GM23338 (cell line): ENCODE results near the gene SEMA4D. TPM values are rescaled to one million over a fixed set of nuclear protein-coding genes. Genes with fewer than 3 reads are reported as not detected.

ENCODE experiments used
- ATAC-seq: fragments of 200-7000 bp; cut with Tn5 transposase; 3 replicates; pipeline ENCODE4 v1.9.1; 2020
- DNase-seq: peaks from one replicate; pipeline ENCODE4 v3.0.0-alpha.2; 2015; ENCODE audit warnings: low spot score
- H2AFZ ChIP-seq: fragments of 200-600 bp; sonication (generic); 2 replicates; pipeline ENCODE4 v1.8.0; 2016; ENCODE audit warnings: antibody characterized with exemption, mild to moderate bottlenecking, moderate library complexity
- H3F3A ChIP-seq: fragments of 200-600 bp; sonication (generic); replicated peaks from 2 replicates; pipeline ENCODE4 v1.8.0; 2017; ENCODE audit warnings: antibody characterized with exemption, mixed run types, low read depth
- H3K27ac ChIP-seq: fragments of 200-600 bp; sonication (generic); 2 replicates; pipeline ENCODE4 v1.6.1; 2016; ENCODE audit warnings: low read depth
- H3K27me3 ChIP-seq: fragments of 200-600 bp; sonication (generic); 2 replicates; pipeline ENCODE4 v1.8.0; 2016; ENCODE audit warnings: mild to moderate bottlenecking, mixed run types, moderate library complexity; ENCODE audit not compliant: insufficient read depth
- H3K36me3 ChIP-seq: fragments of 200-600 bp; sonication (generic); 2 replicates; pipeline ENCODE4 v1.8.0; 2016; ENCODE audit warnings: mild to moderate bottlenecking; ENCODE audit not compliant: insufficient read depth
- H3K4me1 ChIP-seq: fragments of 200-600 bp; sonication (generic); 2 replicates; pipeline ENCODE4 v1.8.0; 2016; ENCODE audit warnings: mild to moderate bottlenecking, moderate library complexity; ENCODE audit not compliant: insufficient read depth
- H3K4me2 ChIP-seq: fragments of 200-600 bp; sonication (generic); 2 replicates; pipeline ENCODE4 v1.7.1; 2017; ENCODE audit warnings: mixed run types
- H3K4me3 ChIP-seq: fragments of 200-600 bp; sonication (generic); 2 replicates; pipeline ENCODE4 v1.6.1; 2016; ENCODE audit warnings: mixed run types
- H3K79me2 ChIP-seq: fragments of 200-600 bp; sonication (generic); replicated peaks from 2 replicates; pipeline ENCODE4 v1.8.0; 2017; ENCODE audit warnings: mild to moderate bottlenecking; ENCODE audit not compliant: insufficient read depth
- H3K9me2 ChIP-seq: fragments of 200-600 bp; sonication (generic); 2 replicates; pipeline ENCODE4 v1.8.0; 2017; ENCODE audit not compliant: insufficient read depth
- H4K20me1 ChIP-seq: fragments of 200-600 bp; sonication (generic); replicated peaks from 2 replicates; pipeline ENCODE4 v1.8.0; 2017; ENCODE audit warnings: mild to moderate bottlenecking; ENCODE audit not compliant: insufficient read depth
- H3K27ac Mint-ChIP-seq: 2 replicates; pipeline ENCODE4 v1.8.0; 2020; ENCODE audit warnings: inconsistent platforms, mild to moderate bottlenecking, moderate library complexity, mixed read lengths
- H3K27me3 Mint-ChIP-seq: 3 replicates; pipeline ENCODE4 v1.8.0; 2022; ENCODE audit warnings: low read depth, mild to moderate bottlenecking, moderate library complexity, mixed read lengths, inconsistent platforms; ENCODE audit not compliant: insufficient read depth, poor library complexity
- H3K36me3 Mint-ChIP-seq: 3 replicates; pipeline ENCODE4 v1.8.0; 2021; ENCODE audit warnings: low read depth, mild to moderate bottlenecking, inconsistent platforms, moderate library complexity, mixed read lengths
- H3K4me1 Mint-ChIP-seq: 3 replicates; pipeline ENCODE4 v1.8.0; 2020; ENCODE audit warnings: mild to moderate bottlenecking, inconsistent platforms, mixed read lengths
- H3K4me3 Mint-ChIP-seq: 3 replicates; pipeline ENCODE4 v1.8.0; 2021; ENCODE audit warnings: moderate library complexity, mild to moderate bottlenecking, inconsistent platforms, mixed read lengths
- H3K9me3 Mint-ChIP-seq: 3 replicates; pipeline ENCODE4 v1.8.0; 2020; ENCODE audit warnings: moderate library complexity, mild to moderate bottlenecking, inconsistent platforms, mixed read lengths
- CREB1 ChIP-seq: fragments of 250-450 bp; sonication (Bioruptor Pico); IDR thresholded peaks from 2 replicates; pipeline ENCODE4 v1.5.0; 2020; ENCODE audit warnings: low read depth, mild to moderate bottlenecking, moderate library complexity
- JUNB ChIP-seq: IDR thresholded peaks from one replicate; pipeline ENCODE4 v1.6.1; 2016; ENCODE audit warnings: antibody characterized with exemption; ENCODE audit not compliant: unreplicated experiment
- POLR2AphosphoS5 ChIP-seq: IDR thresholded peaks from 2 replicates; pipeline ENCODE4 v1.6.1; 2016; ENCODE audit warnings: antibody characterized with exemption, low read depth
- ZNF114 ChIP-seq: fragments of 250-450 bp; sonication (Bioruptor Pico); IDR thresholded peaks from 2 replicates; pipeline ENCODE4 v1.5.0; 2020; ENCODE audit warnings: mild to moderate bottlenecking, moderate library complexity
- ZNF331 ChIP-seq: fragments of 250-450 bp; sonication (Bioruptor Pico); IDR thresholded peaks from 2 replicates; pipeline ENCODE4 v1.5.0; 2020; ENCODE audit warnings: low read depth, mild to moderate bottlenecking, moderate library complexity
- polyA plus RNA-seq: library from polyadenylated mRNA; unstranded; fragments of >200 nt; fragmentation: Nextera tagmentation; extraction: Ambion mirVana; gene quantifications from 2 replicates; pipeline ENCODE4 v1.2.1, GENCODE V29; 2016
- total RNA-seq: library from RNA; depleted of rRNA; stranded (reverse); fragments of >200 nt; shearing (Covaris generic); gene quantifications from 2 replicates; pipeline ENCODE4 v1.2.3, GENCODE V29; 2014
- TF ChIP-seq, protein P1 (sequence below), 2 experiments: fragments of 200-600 bp in 1 of 2; sonication (generic) in 1 of 2; conservative IDR thresholded peaks; 2 replicates each; pipeline versions ENCODE4 v1.5.1 to v1.6.1; 2016 to 2017; ENCODE audit warnings: antibody characterized with exemption in 2 of 2, low read depth in 2 of 2, mild to moderate bottlenecking in 2 of 2, moderate library complexity in 1 of 2
- TF ChIP-seq, protein P2 (sequence below): IDR thresholded peaks from 2 replicates; pipeline ENCODE4 v1.6.1; 2016; ENCODE audit warnings: antibody characterized with exemption
- TF ChIP-seq, protein P3 (sequence below): fragments of 250-450 bp; sonication (Bioruptor Pico); IDR thresholded peaks from 2 replicates; pipeline ENCODE4 v1.5.0; 2020; ENCODE audit warnings: mild to moderate bottlenecking, moderate library complexity

The SEMA4D gene
- total and polyA plus RNA-seq, 2 experiments from 2014 or later = 19.3 to 63.0 TPM

- no peak overlapping the region for H3K4me3 Mint-ChIP-seq
- H3K36me3 Mint-ChIP-seq = no peaks in the 10 kb centered on the region
- no peak overlapping the region for H3K27ac Mint-ChIP-seq
- TF ChIP-seq, protein P1, sequence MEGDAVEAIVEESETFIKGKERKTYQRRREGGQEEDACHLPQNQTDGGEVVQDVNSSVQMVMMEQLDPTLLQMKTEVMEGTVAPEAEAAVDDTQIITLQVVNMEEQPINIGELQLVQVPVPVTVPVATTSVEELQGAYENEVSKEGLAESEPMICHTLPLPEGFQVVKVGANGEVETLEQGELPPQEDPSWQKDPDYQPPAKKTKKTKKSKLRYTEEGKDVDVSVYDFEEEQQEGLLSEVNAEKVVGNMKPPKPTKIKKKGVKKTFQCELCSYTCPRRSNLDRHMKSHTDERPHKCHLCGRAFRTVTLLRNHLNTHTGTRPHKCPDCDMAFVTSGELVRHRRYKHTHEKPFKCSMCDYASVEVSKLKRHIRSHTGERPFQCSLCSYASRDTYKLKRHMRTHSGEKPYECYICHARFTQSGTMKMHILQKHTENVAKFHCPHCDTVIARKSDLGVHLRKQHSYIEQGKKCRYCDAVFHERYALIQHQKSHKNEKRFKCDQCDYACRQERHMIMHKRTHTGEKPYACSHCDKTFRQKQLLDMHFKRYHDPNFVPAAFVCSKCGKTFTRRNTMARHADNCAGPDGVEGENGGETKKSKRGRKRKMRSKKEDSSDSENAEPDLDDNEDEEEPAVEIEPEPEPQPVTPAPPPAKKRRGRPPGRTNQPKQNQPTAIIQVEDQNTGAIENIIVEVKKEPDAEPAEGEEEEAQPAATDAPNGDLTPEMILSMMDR (conservative IDR thresholded peaks at IDR 0.05; ENCODE audit: low read depth in 2 of 2) = no peak
- TF ChIP-seq ZNF114 (CRISPR knock-in tag) = no peak
- TF ChIP-seq, protein P2, sequence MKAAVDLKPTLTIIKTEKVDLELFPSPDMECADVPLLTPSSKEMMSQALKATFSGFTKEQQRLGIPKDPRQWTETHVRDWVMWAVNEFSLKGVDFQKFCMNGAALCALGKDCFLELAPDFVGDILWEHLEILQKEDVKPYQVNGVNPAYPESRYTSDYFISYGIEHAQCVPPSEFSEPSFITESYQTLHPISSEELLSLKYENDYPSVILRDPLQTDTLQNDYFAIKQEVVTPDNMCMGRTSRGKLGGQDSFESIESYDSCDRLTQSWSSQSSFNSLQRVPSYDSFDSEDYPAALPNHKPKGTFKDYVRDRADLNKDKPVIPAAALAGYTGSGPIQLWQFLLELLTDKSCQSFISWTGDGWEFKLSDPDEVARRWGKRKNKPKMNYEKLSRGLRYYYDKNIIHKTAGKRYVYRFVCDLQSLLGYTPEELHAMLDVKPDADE = no peak
- TF ChIP-seq, protein P3, sequence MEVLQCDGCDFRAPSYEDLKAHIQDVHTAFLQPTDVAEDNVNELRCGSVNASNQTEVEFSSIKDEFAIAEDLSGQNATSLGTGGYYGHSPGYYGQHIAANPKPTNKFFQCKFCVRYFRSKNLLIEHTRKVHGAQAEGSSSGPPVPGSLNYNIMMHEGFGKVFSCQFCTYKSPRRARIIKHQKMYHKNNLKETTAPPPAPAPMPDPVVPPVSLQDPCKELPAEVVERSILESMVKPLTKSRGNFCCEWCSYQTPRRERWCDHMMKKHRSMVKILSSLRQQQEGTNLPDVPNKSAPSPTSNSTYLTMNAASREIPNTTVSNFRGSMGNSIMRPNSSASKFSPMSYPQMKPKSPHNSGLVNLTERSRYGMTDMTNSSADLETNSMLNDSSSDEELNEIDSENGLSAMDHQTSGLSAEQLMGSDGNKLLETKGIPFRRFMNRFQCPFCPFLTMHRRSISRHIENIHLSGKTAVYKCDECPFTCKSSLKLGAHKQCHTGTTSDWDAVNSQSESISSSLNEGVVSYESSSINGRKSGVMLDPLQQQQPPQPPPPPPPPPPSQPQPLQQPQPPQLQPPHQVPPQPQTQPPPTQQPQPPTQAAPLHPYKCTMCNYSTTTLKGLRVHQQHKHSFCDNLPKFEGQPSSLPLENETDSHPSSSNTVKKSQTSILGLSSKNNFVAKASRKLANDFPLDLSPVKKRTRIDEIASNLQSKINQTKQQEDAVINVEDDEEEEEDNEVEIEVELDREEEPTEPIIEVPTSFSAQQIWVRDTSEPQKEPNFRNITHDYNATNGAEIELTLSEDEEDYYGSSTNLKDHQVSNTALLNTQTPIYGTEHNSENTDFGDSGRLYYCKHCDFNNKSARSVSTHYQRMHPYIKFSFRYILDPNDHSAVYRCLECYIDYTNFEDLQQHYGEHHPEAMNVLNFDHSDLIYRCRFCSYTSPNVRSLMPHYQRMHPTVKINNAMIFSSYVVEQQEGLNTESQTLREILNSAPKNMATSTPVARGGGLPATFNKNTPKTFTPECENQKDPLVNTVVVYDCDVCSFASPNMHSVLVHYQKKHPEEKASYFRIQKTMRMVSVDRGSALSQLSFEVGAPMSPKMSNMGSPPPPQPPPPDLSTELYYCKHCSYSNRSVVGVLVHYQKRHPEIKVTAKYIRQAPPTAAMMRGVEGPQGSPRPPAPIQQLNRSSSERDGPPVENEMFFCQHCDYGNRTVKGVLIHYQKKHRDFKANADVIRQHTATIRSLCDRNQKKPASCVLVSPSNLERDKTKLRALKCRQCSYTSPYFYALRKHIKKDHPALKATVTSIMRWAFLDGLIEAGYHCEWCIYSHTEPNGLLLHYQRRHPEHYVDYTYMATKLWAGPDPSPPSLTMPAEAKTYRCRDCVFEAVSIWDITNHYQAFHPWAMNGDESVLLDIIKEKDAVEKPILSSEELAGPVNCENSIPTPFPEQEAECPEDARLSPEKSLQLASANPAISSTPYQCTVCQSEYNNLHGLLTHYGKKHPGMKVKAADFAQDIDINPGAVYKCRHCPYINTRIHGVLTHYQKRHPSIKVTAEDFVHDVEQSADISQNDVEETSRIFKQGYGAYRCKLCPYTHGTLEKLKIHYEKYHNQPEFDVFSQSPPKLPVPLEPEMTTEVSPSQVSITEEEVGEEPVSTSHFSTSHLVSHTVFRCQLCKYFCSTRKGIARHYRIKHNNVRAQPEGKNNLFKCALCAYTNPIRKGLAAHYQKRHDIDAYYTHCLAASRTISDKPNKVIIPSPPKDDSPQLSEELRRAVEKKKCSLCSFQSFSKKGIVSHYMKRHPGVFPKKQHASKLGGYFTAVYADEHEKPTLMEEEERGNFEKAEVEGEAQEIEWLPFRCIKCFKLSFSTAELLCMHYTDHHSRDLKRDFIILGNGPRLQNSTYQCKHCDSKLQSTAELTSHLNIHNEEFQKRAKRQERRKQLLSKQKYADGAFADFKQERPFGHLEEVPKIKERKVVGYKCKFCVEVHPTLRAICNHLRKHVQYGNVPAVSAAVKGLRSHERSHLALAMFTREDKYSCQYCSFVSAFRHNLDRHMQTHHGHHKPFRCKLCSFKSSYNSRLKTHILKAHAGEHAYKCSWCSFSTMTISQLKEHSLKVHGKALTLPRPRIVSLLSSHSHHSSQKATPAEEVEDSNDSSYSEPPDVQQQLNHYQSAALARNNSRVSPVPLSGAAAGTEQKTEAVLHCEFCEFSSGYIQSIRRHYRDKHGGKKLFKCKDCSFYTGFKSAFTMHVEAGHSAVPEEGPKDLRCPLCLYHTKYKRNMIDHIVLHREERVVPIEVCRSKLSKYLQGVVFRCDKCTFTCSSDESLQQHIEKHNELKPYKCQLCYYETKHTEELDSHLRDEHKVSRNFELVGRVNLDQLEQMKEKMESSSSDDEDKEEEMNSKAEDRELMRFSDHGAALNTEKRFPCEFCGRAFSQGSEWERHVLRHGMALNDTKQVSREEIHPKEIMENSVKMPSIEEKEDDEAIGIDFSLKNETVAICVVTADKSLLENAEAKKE (CRISPR knock-in tag) = no peak
- TF ChIP-seq ZNF331 = no peak
- TF ChIP-seq CREB1 (CRISPR knock-in tag) = no peak
- TF ChIP-seq JUNB = no peak
- no peak for TF ChIP-seq POLR2AphosphoS5
- H3K27me3 Mint-ChIP-seq = peaks cover 17% of the 10 kb centered on the region
- no peaks in the 10 kb centered on the region for H3K27me3 ChIP-seq
- H3K4me1 ChIP-seq = peaks cover 6% of the 10 kb centered on the region
- no peak overlapping the region for H3K4me2 ChIP-seq
- no peak overlapping the region for H3K4me3 ChIP-seq
- H3K9me3 Mint-ChIP-seq = no peaks in the 10 kb centered on the region
- no peak overlapping the region for H2AFZ ChIP-seq
- no peaks in the 10 kb centered on the region for H3F3A ChIP-seq
- H3K36me3 ChIP-seq = no peaks in the 10 kb centered on the region
- no peak overlapping the region for H3K27ac ChIP-seq
- DNase-seq (no peak), ATAC-seq (no peak)
- peaks cover 12% of the 10 kb centered on the region; the same call in 1 of the 2 replicates for H3K9me2 ChIP-seq
- H3K4me1 Mint-ChIP-seq = peaks cover 9% of the 10 kb centered on the region
- H4K20me1 ChIP-seq = no peaks in the 10 kb centered on the region
- H3K79me2 ChIP-seq = no peaks in the 10 kb centered on the region
These were observed 14.5 kb upstream of the SEMA4D start for GRCh38 chr9:89512382-89512781.
